ENCODE measurements around the gene PSMB7. TPM values are rescaled to one million over a fixed set of nuclear protein-coding genes. Genes with fewer than 3 reads are reported as not detected.
A peak's percentile ranks its signal among the peaks of the same experiment; 100 is the strongest.

PSMB7 gene
- total and polyA plus RNA-seq, 9 donors, result 146 to 222 (median 191) TPM

GRCh38 chr9:124353166-124353768, 62.0 kb downstream of the PSMB7 start:
- H3K9me3 ChIP-seq (replicated peaks; ENCODE audit: control insufficient read depth, low read depth, low read length), result no peaks in the 10 kb centered on the region
- peaks cover 91% of the 10 kb centered on the region for H3K36me3 ChIP-seq (ENCODE audit: control insufficient read depth, insufficient read depth, low read length)
- H3K27ac ChIP-seq (ENCODE audit: low read length), result peak overlapping the region; percentile 31
- DNase-seq, result no peak
- peaks cover 26% of the 10 kb centered on the region for H3K4me1 ChIP-seq (ENCODE audit: control insufficient read depth, insufficient read depth, low read length)
- no peak overlapping the region for H3K4me3 ChIP-seq (ENCODE audit: low read length)
- 93% methylated on average over 5 of the region's 7 CpGs for WGBS (ENCODE audit: insufficient coverage)
- no peaks in the 10 kb centered on the region for H3K27me3 ChIP-seq (ENCODE audit: control insufficient read depth, insufficient read depth, low read length)

- H3K9me3 ChIP-seq (replicated peaks; ENCODE audit: control insufficient read depth, low read depth, low read length), result no peaks in the 10 kb centered on the region
- no peak for DNase-seq
- H3K4me1 ChIP-seq (ENCODE audit: control insufficient read depth, insufficient read depth, low read length), result peaks cover 22% of the 10 kb centered on the region
- no peak overlapping the region for H3K4me3 ChIP-seq (ENCODE audit: low read length)
- WGBS (ENCODE audit: insufficient coverage), result 60% methylated on average over 6 of the region's 8 CpGs
- peaks cover 94% of the 10 kb centered on the region for H3K36me3 ChIP-seq (ENCODE audit: control insufficient read depth, insufficient read depth, low read length)
- H3K27ac ChIP-seq (ENCODE audit: low read length), result peak overlapping the region; percentile 13
- H3K27me3 ChIP-seq (ENCODE audit: control insufficient read depth, insufficient read depth, low read length), result no peaks in the 10 kb centered on the region
Measured at GRCh38 chr9:124352616-124353015, 62.6 kb downstream of the PSMB7 start.

GRCh38 chr9:124351672-124352468, 63.4 kb downstream of the PSMB7 start:
- 83% methylated on average over 4 of the region's 15 CpGs for WGBS (ENCODE audit: insufficient coverage)
- DNase-seq, result no peak
- peaks cover 22% of the 10 kb centered on the region for H3K4me1 ChIP-seq (ENCODE audit: control insufficient read depth, insufficient read depth, low read length)
- peaks cover 96% of the 10 kb centered on the region for H3K36me3 ChIP-seq (ENCODE audit: control insufficient read depth, insufficient read depth, low read length)
- H3K9me3 ChIP-seq (replicated peaks; ENCODE audit: control insufficient read depth, low read depth, low read length), result no peaks in the 10 kb centered on the region
- H3K4me3 ChIP-seq (ENCODE audit: low read length), result no peak overlapping the region
- H3K27ac ChIP-seq (ENCODE audit: low read length), result peak overlapping the region; percentile 13
- H3K27me3 ChIP-seq (ENCODE audit: control insufficient read depth, insufficient read depth, low read length), result no peaks in the 10 kb centered on the region

- Histone ChIP-seq H3K9me3 (replicated peaks; ENCODE audit: control insufficient read depth, low read depth, low read length) (no peaks in the 10 kb centered on the region), H3K4me1 (ENCODE audit: control insufficient read depth, insufficient read depth, low read length) (peaks cover 24% of the 10 kb centered on the region), H3K4me3 (ENCODE audit: low read length) (no peak overlapping the region), H3K27me3 (ENCODE audit: control insufficient read depth, insufficient read depth, low read length) (no peaks in the 10 kb centered on the region), H3K36me3 (ENCODE audit: control insufficient read depth, insufficient read depth, low read length) (peaks cover 98% of the 10 kb centered on the region), H3K27ac (ENCODE audit: low read length) (no peak overlapping the region)
- DNase-seq, result no peak
- 81% methylated on average over 15 of the region's 16 CpGs for WGBS (ENCODE audit: insufficient coverage)
Measured at GRCh38 chr9:124350494-124351263, 64.6 kb downstream of the PSMB7 start.

GRCh38 chr9:124349675-124350493, 65.4 kb downstream of the PSMB7 start:
- H3K9me3 ChIP-seq (replicated peaks; ENCODE audit: control insufficient read depth, low read depth, low read length), result no peaks in the 10 kb centered on the region
- no peak overlapping the region for H3K27ac ChIP-seq (ENCODE audit: low read length)
- peaks cover 98% of the 10 kb centered on the region for H3K36me3 ChIP-seq (ENCODE audit: control insufficient read depth, insufficient read depth, low read length)
- no peaks in the 10 kb centered on the region for H3K27me3 ChIP-seq (ENCODE audit: control insufficient read depth, insufficient read depth, low read length)
- peaks cover 31% of the 10 kb centered on the region for H3K4me1 ChIP-seq (ENCODE audit: control insufficient read depth, insufficient read depth, low read length)
- H3K4me3 ChIP-seq (ENCODE audit: low read length), result no peak overlapping the region
- no peak for DNase-seq
- 82% methylated on average over 20 of the region's 25 CpGs for WGBS (ENCODE audit: insufficient coverage)

GRCh38 chr9:124349267-124349666, 66.0 kb downstream of the PSMB7 start:
- H3K27me3 ChIP-seq (ENCODE audit: control insufficient read depth, insufficient read depth, low read length), result no peaks in the 10 kb centered on the region
- no peak overlapping the region for H3K4me3 ChIP-seq (ENCODE audit: low read length)
- WGBS (ENCODE audit: insufficient coverage), result 100% methylated on average over 3 of the region's 8 CpGs
- H3K27ac ChIP-seq (ENCODE audit: low read length), result no peak overlapping the region
- H3K9me3 ChIP-seq (replicated peaks; ENCODE audit: control insufficient read depth, low read depth, low read length), result no peaks in the 10 kb centered on the region
- no peak for DNase-seq
- H3K36me3 ChIP-seq (ENCODE audit: control insufficient read depth, insufficient read depth, low read length), result peaks cover 97% of the 10 kb centered on the region
- peaks cover 37% of the 10 kb centered on the region for H3K4me1 ChIP-seq (ENCODE audit: control insufficient read depth, insufficient read depth, low read length)

- Histone ChIP-seq H3K4me1 (ENCODE audit: control insufficient read depth, insufficient read depth, low read length) (peaks cover 41% of the 10 kb centered on the region), H3K4me3 (ENCODE audit: low read length) (no peak overlapping the region), H3K36me3 (ENCODE audit: control insufficient read depth, insufficient read depth, low read length) (peaks cover 97% of the 10 kb centered on the region), H3K9me3 (replicated peaks; ENCODE audit: control insufficient read depth, low read depth, low read length) (no peaks in the 10 kb centered on the region), H3K27me3 (ENCODE audit: control insufficient read depth, insufficient read depth, low read length) (no peaks in the 10 kb centered on the region), H3K27ac (ENCODE audit: low read length) (no peak overlapping the region)
- DNase-seq, result no peak
- 88% methylated on average over 12 of the region's 12 CpGs for WGBS (ENCODE audit: insufficient coverage)
Measured at GRCh38 chr9:124348831-124349230, 66.4 kb downstream of the PSMB7 start.

GRCh38 chr9:124348363-124348762, 66.9 kb downstream of the PSMB7 start:
- no peak for DNase-seq
- peaks cover 41% of the 10 kb centered on the region for H3K4me1 ChIP-seq (ENCODE audit: control insufficient read depth, insufficient read depth, low read length)

GRCh38 chr9:124347968-124348358, 67.3 kb downstream of the PSMB7 start:
- DNase-seq, result no peak
- Histone ChIP-seq H3K9me3 (replicated peaks; ENCODE audit: control insufficient read depth, low read depth, low read length) (no peaks in the 10 kb centered on the region), H3K4me1 (ENCODE audit: control insufficient read depth, insufficient read depth, low read length) (peaks cover 42% of the 10 kb centered on the region), H3K27ac (ENCODE audit: low read length) (no peak overlapping the region), H3K36me3 (ENCODE audit: control insufficient read depth, insufficient read depth, low read length) (peaks cover 89% of the 10 kb centered on the region), H3K4me3 (ENCODE audit: low read length) (no peak overlapping the region), H3K27me3 (ENCODE audit: control insufficient read depth, insufficient read depth, low read length) (no peaks in the 10 kb centered on the region)
- WGBS (ENCODE audit: insufficient coverage), result 72% methylated on average over 5 of the region's 8 CpGs

More at GRCh38 chr9:124348363-124348762, 66.9 kb downstream of the PSMB7 start:
- Histone ChIP-seq H3K4me3 (ENCODE audit: low read length) (no peak overlapping the region), H3K36me3 (ENCODE audit: control insufficient read depth, insufficient read depth, low read length) (peaks cover 93% of the 10 kb centered on the region), H3K27ac (ENCODE audit: low read length) (no peak overlapping the region), H3K27me3 (ENCODE audit: control insufficient read depth, insufficient read depth, low read length) (no peaks in the 10 kb centered on the region), H3K9me3 (replicated peaks; ENCODE audit: control insufficient read depth, low read depth, low read length) (no peaks in the 10 kb centered on the region)
- 100% methylated on average over 1 of the region's 3 CpGs for WGBS (ENCODE audit: insufficient coverage)
